HG02938 (cell line): Measurements from ENCODE around the gene WDFY1.

Experiments used
- ATAC-seq: cut with Tn5 transposase; IDR thresholded peaks from one replicate; pipeline ENCODE4 v1.9.1; 2021; ENCODE audit warnings: mild to moderate bottlenecking, moderate library complexity; ENCODE audit not compliant: unreplicated experiment

WDFY1 gene

DNA sequence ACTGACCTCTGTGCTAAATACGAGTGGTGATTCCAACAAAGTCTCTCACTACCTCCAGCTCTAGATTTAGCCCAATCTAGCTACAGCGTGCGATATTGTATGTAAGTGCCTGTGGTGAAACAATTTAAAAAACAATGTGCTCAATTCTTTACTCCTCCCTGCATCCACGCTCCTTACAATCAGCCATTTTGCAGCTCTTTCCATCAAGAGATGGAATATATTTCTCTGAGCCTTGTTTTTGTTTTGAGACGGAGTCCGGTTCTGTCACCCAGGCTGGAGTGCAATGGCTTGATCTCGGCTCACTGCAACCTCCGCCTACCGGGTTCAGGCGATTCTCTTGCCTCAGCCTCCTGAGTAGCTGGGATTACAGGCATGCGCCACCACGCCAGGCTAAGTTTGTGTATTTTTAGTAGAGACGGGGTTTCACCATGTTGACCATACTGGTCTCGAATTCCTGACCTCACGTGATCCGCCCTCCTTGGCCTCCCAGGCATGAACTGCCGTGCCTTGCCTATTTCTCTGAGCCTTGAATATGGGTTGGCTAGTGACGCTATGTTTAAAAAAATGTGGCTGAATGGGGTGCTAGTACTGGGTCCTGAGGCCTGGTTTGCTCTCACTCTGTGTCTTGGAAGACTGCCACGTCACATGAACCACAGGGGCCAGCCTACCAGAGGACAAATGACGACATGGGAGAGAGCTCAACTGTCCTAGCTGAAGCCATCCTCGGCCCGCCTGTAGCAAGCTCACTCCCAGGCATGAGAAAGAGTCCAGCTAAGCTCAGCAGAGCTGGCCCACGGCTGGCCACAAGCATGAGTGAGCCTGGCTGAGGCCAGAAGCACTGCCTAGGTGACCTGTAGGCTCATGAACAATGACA lies 14.8 kb downstream of the WDFY1 start:
- no peak for ATAC-seq

GRCh38 chr2:223929571-223930102 lies 15.5 kb downstream of the WDFY1 start:
- no peak for ATAC-seq

DNA sequence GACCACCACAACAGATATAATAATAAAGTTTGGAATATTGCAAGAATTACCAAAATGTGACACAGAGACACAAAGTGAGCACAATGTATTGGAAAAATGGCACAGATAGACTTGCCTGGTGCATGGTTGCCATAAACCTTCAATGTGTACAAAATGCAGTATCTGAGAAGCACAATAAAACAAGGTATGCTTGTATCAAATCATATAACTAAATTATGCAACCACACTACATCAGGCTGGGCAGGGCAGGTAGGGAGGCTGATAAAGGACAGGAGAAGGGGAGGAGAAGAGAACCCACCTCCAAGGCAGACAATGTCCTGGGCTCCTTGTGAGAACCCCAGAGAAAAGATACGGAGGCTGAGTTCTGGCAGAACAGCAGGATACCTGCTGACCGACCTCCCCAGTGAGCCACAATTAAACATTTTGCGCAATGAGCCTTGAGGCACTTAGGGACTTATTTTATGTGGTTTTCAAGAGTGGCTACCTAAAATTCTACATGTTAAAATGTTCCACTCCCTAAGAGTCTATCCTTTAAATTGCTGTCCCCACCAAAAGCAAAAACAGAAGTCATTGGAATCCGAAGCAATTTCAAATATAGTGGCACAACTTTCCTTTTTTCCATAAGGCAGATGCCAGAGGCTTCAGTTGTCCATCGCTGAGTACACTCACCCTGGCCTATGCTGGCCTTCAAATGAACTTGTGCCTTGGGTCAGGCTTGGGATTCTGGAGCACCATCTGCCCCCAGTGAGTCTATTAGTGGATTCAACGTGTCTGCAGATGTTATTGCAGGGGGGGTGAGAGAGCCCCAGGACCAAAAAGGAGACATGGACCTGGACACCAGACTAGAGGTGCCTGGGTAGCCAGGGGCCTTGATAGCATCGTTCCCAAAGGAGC lies 16.8 kb downstream of the WDFY1 start:
- no peak for ATAC-seq

- ATAC-seq: no peak
Measured at GRCh38 chr2:223925106-223925505, 20.0 kb downstream of the WDFY1 start.

- no peak for ATAC-seq
Measured at GRCh38 chr2:223923976-223924375, 21.2 kb downstream of the WDFY1 start.

- ATAC-seq: no peak
Measured at GRCh38 chr2:223922308-223922707, 22.8 kb downstream of the WDFY1 start.

DNA sequence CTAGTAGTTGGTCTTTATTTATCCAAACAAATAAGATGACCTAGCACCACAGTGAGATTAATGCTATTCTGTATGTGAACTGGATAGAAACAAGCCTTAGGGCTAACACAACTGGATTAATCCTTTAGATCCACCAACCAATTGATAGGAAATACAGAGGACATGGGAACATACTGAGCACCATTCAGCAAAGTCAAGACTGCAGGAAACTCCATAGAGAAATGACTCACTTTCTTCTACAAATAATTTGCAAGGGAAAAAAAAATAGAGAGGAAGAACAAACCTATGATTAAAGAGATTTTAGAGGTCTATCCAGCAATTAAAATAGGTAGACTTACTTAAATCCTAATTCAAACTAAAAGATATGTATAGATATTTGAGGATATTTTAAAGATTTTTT lies 23.9 kb downstream of the WDFY1 start:
- no peak for ATAC-seq

GRCh38 chr2:223920109-223920508 lies 25.0 kb downstream of the WDFY1 start:
- no peak for ATAC-seq

DNA sequence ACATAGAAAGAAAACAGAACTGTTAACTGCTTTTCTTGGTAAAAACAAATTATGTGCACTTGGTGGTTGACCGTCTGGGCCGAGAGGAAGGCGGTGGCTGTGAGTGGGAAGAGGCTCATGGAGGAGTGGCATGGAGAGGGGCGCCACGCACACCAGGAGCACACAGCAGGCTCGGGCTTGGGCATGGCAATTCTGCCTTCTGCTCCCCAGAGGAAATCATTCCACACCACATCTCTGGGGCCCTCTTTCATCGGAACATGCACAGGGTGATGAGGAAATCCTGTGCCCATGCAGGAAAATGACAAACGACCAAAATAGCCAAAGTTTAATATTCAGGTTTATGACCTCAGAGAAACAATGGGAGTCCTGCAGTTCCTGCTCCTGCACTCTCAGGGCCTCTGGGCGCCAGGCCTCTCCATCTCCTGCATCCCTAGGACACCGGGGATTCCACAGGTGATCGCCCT lies 26.4 kb downstream of the WDFY1 start:
- no peak for ATAC-seq

GRCh38 chr2:223916181-223916920 lies 28.8 kb downstream of the WDFY1 start:
- no peak for ATAC-seq

GRCh38 chr2:223915071-223915470 lies 30.1 kb downstream of the WDFY1 start:
- no peak for ATAC-seq

DNA sequence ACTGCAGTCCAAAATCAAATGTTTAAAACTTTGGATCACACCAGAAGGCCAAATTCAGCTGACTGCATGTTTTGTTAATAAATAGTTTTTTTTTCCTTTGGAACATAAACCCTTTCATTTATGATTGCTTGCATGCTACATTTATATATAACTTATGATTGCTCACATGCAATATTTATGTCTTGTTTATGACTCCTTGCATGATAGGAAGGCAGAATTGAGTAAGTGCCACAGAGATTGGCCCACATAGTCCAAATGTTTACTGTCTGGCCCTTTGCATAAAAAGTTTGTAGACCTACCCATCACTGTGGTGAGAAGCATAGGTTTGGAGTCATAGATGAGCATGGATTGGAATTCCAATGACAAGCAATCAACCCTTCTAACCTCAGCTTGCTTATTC lies 30.8 kb downstream of the WDFY1 start:
- ATAC-seq: no peak

GRCh38 chr2:223909001-223909741 lies 36.0 kb downstream of the WDFY1 start:
- ATAC-seq: no peak

- ATAC-seq: no peak
Measured at GRCh38 chr2:223908304-223908998, 36.7 kb downstream of the WDFY1 start.

DNA sequence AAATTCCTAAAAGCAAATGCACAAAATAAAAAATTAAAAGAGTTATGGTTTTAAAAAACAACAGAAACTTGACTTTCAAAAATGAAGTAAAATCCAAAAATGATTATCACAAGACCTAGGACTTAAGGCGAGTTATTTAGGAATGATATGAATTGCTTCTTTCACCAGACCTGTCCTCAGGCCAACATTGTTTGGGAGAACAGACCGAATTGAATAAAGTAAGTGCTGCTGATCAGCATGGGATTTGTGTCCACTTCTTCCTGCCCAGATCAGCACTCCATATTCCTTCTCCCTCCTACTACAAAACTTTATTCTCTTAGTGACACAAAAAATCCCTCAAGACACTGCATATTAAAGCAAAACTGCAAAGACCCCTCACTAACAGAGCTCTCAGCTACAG lies 39.1 kb downstream of the WDFY1 start:
- no peak for ATAC-seq

DNA sequence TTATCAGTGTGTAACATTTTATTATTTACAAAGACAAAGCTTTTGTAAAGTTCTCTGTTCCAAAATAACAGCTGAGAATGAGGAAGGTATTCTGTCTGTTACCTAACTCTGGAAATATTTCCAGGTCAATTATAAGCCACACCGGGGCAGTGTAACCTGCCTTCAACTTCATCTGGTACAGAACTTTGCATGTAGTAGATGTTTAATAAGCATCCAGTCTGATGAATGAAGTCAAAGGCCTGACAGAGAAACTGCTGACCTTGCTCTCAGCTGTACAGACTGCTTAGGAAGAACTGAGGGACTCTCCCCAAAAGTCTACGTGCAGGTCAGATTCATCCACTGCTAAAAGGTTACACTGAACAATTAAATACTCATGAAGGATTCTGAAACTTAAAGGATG lies 43.3 kb downstream of the WDFY1 start:
- ATAC-seq: no peak

DNA sequence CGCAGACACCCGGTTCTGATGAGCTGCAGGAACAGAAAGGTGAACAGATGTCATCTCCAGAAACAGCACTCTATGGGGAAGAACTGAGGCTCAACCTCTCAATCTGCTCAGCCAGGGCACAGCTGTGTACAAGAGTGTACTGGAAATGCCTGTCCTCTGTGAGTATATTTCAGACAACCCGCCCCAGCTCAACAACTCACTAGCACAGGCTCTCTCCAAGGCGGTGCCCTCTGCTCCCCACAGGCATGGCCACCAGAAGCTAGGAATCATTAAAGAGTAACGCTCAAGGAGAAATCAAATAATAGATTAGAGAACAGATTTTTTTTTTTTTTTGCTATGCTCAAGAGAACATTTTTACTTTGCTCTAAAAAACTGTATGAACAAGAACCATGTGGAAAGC lies 43.8 kb downstream of the WDFY1 start:
- ATAC-seq: no peak

- ATAC-seq: no peak
Measured at GRCh38 chr2:223900531-223900930, 44.6 kb downstream of the WDFY1 start.

DNA sequence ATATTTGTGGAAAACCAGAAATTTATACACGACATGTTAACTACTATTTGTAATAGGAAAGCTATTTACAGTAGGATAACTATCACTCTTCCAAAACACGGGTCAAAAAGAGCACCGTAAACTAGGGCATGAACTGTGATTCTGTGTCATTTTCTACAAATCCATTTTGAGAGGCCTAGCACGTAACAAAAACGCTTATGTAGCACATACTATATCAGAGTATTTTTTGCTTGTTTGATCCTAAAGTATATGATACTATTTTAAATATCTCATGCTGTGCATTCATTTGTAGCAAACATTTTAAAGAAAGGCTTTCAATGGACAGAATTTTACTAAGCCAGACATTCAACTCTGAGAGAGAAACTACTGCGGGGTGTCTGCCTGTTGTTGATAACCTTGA lies 45.1 kb downstream of the WDFY1 start:
- ATAC-seq: no peak
